H9 (cell line): ENCODE results near the gene AMER2. TPM values are rescaled to one million over a fixed set of nuclear protein-coding genes. Genes with fewer than 3 reads are reported as not detected.
A peak's percentile ranks its signal among the peaks of the same experiment; 100 is the strongest.

ENCODE experiments used
- DNase-seq: peaks from one replicate; pipeline ENCODE4 v3.0.0-alpha.2; 2017
- H2AFZ ChIP-seq: one replicate; pipeline ENCODE4 v1.6.1; 2013; ENCODE audit warnings: mild to moderate bottlenecking, low read length, control low read depth, moderate library complexity
- H2AK5ac ChIP-seq: 2 replicates; pipeline ENCODE4 v1.6.1; 2013; ENCODE audit warnings: low read length, control low read depth, mixed read lengths; ENCODE audit not compliant: insufficient read length
- H2BK120ac ChIP-seq: one replicate; pipeline ENCODE4 v1.6.1; 2013; ENCODE audit warnings: low read depth, mild to moderate bottlenecking, low read length, control low read depth, inconsistent platforms; ENCODE audit not compliant: poor library complexity, severe bottlenecking
- H2BK12ac ChIP-seq: 2 replicates; pipeline ENCODE4 v1.6.1; 2013; ENCODE audit warnings: low read length, control low read depth, mixed read lengths, low read depth; ENCODE audit not compliant: insufficient read length
- H2BK15ac ChIP-seq: 2 replicates; pipeline ENCODE4 v1.6.1; 2013; ENCODE audit warnings: low read depth, low read length, control low read depth
- H2BK20ac ChIP-seq: one replicate; pipeline ENCODE4 v1.6.1; 2013; ENCODE audit warnings: low read depth, mild to moderate bottlenecking, low read length, control low read depth, inconsistent platforms; ENCODE audit not compliant: poor library complexity, severe bottlenecking
- H2BK5ac ChIP-seq: 2 replicates; pipeline ENCODE4 v1.6.1; 2013; ENCODE audit warnings: low read length, control low read depth, mixed read lengths; ENCODE audit not compliant: insufficient read length
- H3K14ac ChIP-seq: 2 replicates; pipeline ENCODE4 v1.6.1; 2013; ENCODE audit warnings: low read length, control low read depth; ENCODE audit not compliant: insufficient read depth
- H3K18ac ChIP-seq: 2 replicates; pipeline ENCODE4 v1.6.1; 2013; ENCODE audit warnings: low read depth, mild to moderate bottlenecking, mixed read lengths, low read length, control low read depth; ENCODE audit not compliant: insufficient read length
- H3K23ac ChIP-seq: 2 replicates; pipeline ENCODE4 v1.6.1; 2013; ENCODE audit warnings: low read length, control low read depth, mixed read lengths, low read depth; ENCODE audit not compliant: insufficient read length
- H3K23me2 ChIP-seq: 2 replicates; pipeline ENCODE4 v1.6.1; 2013; ENCODE audit warnings: low read depth, mild to moderate bottlenecking, mixed read lengths, low read length, control low read depth; ENCODE audit not compliant: insufficient read length, poor library complexity, severe bottlenecking
- H3K27ac ChIP-seq: 2 replicates; pipeline ENCODE4 v1.5.1; 2013; ENCODE audit warnings: low read length, control low read depth, mixed read lengths, low read depth; ENCODE audit not compliant: insufficient read length
- H3K27me3 ChIP-seq: 2 replicates; pipeline ENCODE4 v1.6.1; 2013; ENCODE audit warnings: low read length, control low read depth, inconsistent platforms; ENCODE audit not compliant: insufficient read depth
- H3K4ac ChIP-seq: 2 replicates; pipeline ENCODE4 v1.6.1; 2013; ENCODE audit warnings: low read depth, mild to moderate bottlenecking, control low read depth, inconsistent platforms, low read length, moderate library complexity
- H3K4me1 ChIP-seq: 2 replicates; pipeline ENCODE4 v1.6.1; 2013; ENCODE audit warnings: low read length, control low read depth, inconsistent platforms; ENCODE audit not compliant: insufficient read depth
- H3K4me2 ChIP-seq: 2 replicates; pipeline ENCODE4 v1.6.1; 2013; ENCODE audit warnings: low read length, control low read depth, mixed read lengths; ENCODE audit not compliant: insufficient read length, insufficient read depth
- H3K56ac ChIP-seq: 2 replicates; pipeline ENCODE4 v1.6.1; 2013; ENCODE audit warnings: low read depth, mild to moderate bottlenecking, mixed read lengths, low read length, control low read depth; ENCODE audit not compliant: insufficient read length
- H3K79me1 ChIP-seq: 2 replicates; pipeline ENCODE4 v1.6.1; 2013; ENCODE audit warnings: low read depth, mild to moderate bottlenecking, moderate library complexity, low read length, control low read depth, inconsistent platforms; ENCODE audit not compliant: insufficient read depth, poor library complexity, severe bottlenecking
- H3K79me2 ChIP-seq: 2 replicates; pipeline ENCODE4 v1.6.1; 2013; ENCODE audit warnings: low read length, control low read depth, inconsistent platforms; ENCODE audit not compliant: insufficient read depth
- H3K9ac ChIP-seq: 2 replicates; pipeline ENCODE4 v1.6.1; 2013; ENCODE audit warnings: low read length, control low read depth, mixed read lengths; ENCODE audit not compliant: insufficient read length; ENCODE audit errors: extremely low read depth
- H3K9me3 ChIP-seq: one replicate; pipeline ENCODE4 v1.6.1; 2013; ENCODE audit warnings: low read depth, low read length, inconsistent platforms; ENCODE audit not compliant: control insufficient read depth
- H3T11ph ChIP-seq: one replicate; pipeline ENCODE4 v1.6.1; 2013; ENCODE audit warnings: mild to moderate bottlenecking, low read length, control low read depth, inconsistent platforms
- H4K20me1 ChIP-seq: one replicate; pipeline ENCODE4 v1.6.1; 2013; ENCODE audit not compliant: control insufficient read depth, insufficient read length, insufficient read depth
- H4K5ac ChIP-seq: 2 replicates; pipeline ENCODE4 v1.6.1; 2013; ENCODE audit warnings: low read depth, mild to moderate bottlenecking, mixed read lengths, low read length, control low read depth; ENCODE audit not compliant: insufficient read length
- H4K8ac ChIP-seq: replicated peaks from 2 replicates; pipeline ENCODE4 v1.6.1; 2013; ENCODE audit warnings: low read length, control low read depth, mixed read lengths, low read depth; ENCODE audit not compliant: insufficient read length
- H4K91ac ChIP-seq: 2 replicates; pipeline ENCODE4 v1.6.1; 2013; ENCODE audit warnings: low read depth, mild to moderate bottlenecking, moderate library complexity, mixed read lengths, low read length, control low read depth; ENCODE audit not compliant: insufficient read length
- H3K27ac Mint-ChIP-seq, 3 experiments: 2 replicates in 2 of 3; 3 replicates in 1 of 3; pipeline ENCODE4 v1.8.0; 2020 to 2021; ENCODE audit warnings: mixed read lengths in 3 of 3, mild to moderate bottlenecking in 1 of 3, moderate library complexity in 1 of 3
- H3K27me3 Mint-ChIP-seq: 2 replicates; pipeline ENCODE4 v1.8.0; 2021; ENCODE audit warnings: low read depth, mild to moderate bottlenecking, moderate library complexity, mixed read lengths
- H3K36me3 Mint-ChIP-seq, 3 experiments: 2 replicates in 2 of 3; 3 replicates in 1 of 3; pipeline ENCODE4 v1.8.0; 2020 to 2021; ENCODE audit warnings: low read depth in 3 of 3, mixed read lengths in 3 of 3; ENCODE audit not compliant: insufficient read depth in 1 of 3
- H3K4me1 Mint-ChIP-seq, 2 experiments: 2 replicates each; pipeline ENCODE4 v1.8.0; 2020; ENCODE audit warnings: mixed read lengths in 2 of 2
- H3K4me3 Mint-ChIP-seq, 2 experiments: 2 replicates in 1 of 2; 3 replicates in 1 of 2; pipeline ENCODE4 v1.8.0; 2020 to 2021; ENCODE audit warnings: mild to moderate bottlenecking in 2 of 2, mixed read lengths in 2 of 2, moderate library complexity in 1 of 2
- H3K9me3 Mint-ChIP-seq, 2 experiments: 2 replicates in 1 of 2; 3 replicates in 1 of 2; pipeline ENCODE4 v1.8.0; 2020; ENCODE audit warnings: mild to moderate bottlenecking in 2 of 2, mixed read lengths in 2 of 2, moderate library complexity in 1 of 2
- WGBS: extraction: QIAGEN DNeasy Blood & Tissue Kit; methylation state at CpG from one replicate; pipeline ENCODE4 v1.1.7; 2013; ENCODE audit warnings: missing lambda C conversion rate, low lambda C conversion rate, mixed read lengths; ENCODE audit not compliant: insufficient read length; ENCODE audit errors: extremely low coverage; 5-methylcytosine and 5-hydroxymethylcytosine counted together
- total RNA-seq: library from RNA; stranded (reverse); gene quantifications from 2 replicates; pipeline ENCODE4 v1.2.1, GENCODE V29; 2021
- TF ChIP-seq, protein P1 (sequence below): fragments of 200-600 bp; sonication (generic); conservative IDR thresholded peaks from 3 replicates; pipeline ENCODE4 v1.8.0; 2021; ENCODE audit warnings: antibody characterized with exemption, mild to moderate bottlenecking

Gene AMER2
- total RNA-seq, 1 experiment from 2014 or later: 0.02 TPM

DNA sequence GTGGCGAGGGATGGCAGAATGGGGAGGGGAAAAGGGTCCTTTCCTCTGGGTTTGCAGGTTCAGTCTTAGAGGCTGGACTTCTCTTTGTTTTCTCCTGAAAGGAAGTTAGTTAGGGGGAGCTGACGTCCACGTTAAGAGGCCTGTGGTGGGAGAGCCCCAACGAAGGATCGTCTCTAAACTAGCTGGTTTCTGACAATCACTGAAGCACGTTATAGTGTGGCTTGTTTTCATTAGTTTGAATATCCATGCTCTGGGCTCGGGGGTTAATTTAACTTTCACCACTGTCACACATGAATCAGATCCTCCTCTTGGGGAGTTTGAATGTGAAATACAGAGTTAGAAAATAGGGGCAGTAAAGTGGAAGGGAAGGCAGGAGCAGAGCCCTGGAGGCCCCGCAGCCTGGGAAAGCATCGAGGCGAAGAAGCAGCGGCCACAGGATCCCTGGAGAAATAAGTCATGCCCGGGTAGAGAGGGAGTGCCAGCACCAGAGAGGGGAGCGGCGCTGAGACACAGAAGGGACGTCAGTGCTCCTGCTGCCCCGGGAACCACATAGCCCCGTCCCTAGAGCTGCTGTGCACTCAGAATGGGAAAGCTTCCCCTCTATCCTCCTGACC is 31.1 kb upstream of the AMER2 start:
- Histone ChIP-seq H3K27me3 (no peaks in the 10 kb centered on the region), H2BK15ac (no peak overlapping the region), H3K23ac (no peak overlapping the region), H3T11ph (no peak overlapping the region), H3K9ac (no peak overlapping the region), H2BK5ac (no peak overlapping the region), H3K18ac (no peak overlapping the region), H3K4me2 (no peak overlapping the region), H4K8ac (no peak overlapping the region), H2AK5ac (no peak overlapping the region), H3K56ac (no peak overlapping the region), H3K23me2 (no peaks in the 10 kb centered on the region), H4K20me1 (no peaks in the 10 kb centered on the region), H2BK120ac (no peak overlapping the region), H2BK12ac (no peak overlapping the region), H2BK20ac (no peak overlapping the region), H4K91ac (no peak overlapping the region), H3K14ac (no peak overlapping the region; the same call in 1 of the 2 replicates), H3K4ac (no peak overlapping the region), H3K4me1 (no peaks in the 10 kb centered on the region), H2AFZ (no peak overlapping the region), H3K9me3 (no peaks in the 10 kb centered on the region), H4K5ac (no peak overlapping the region), H3K79me2 (no peaks in the 10 kb centered on the region), H3K27ac (no peak overlapping the region), H3K79me1 (no peaks in the 10 kb centered on the region)
- Mint-ChIP-seq H3K9me3 (no peaks in the 10 kb centered on the region), H3K36me3 (peaks cover 0 to 2% (median 0%) of the 10 kb centered on the region in 3 experiments; a peak in 1 of 7 replicates), H3K27ac (peak overlapping the region in 1 of 3 experiments; percentile 63; a peak in 2 of 7 replicates), H3K4me1 (peaks cover 8 to 13% of the 10 kb centered on the region in 2 experiments), H3K4me3 (no peak overlapping the region), H3K27me3 (peaks cover 4% of the 10 kb centered on the region)
- no CpG with 5 or more reads among the region's 17 CpGs for WGBS
- DNase-seq: no peak
- TF ChIP-seq, protein P1, sequence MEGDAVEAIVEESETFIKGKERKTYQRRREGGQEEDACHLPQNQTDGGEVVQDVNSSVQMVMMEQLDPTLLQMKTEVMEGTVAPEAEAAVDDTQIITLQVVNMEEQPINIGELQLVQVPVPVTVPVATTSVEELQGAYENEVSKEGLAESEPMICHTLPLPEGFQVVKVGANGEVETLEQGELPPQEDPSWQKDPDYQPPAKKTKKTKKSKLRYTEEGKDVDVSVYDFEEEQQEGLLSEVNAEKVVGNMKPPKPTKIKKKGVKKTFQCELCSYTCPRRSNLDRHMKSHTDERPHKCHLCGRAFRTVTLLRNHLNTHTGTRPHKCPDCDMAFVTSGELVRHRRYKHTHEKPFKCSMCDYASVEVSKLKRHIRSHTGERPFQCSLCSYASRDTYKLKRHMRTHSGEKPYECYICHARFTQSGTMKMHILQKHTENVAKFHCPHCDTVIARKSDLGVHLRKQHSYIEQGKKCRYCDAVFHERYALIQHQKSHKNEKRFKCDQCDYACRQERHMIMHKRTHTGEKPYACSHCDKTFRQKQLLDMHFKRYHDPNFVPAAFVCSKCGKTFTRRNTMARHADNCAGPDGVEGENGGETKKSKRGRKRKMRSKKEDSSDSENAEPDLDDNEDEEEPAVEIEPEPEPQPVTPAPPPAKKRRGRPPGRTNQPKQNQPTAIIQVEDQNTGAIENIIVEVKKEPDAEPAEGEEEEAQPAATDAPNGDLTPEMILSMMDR: no peak
